ENCODE measurements around the gene KREMEN1.
"Not testable (repeated sequence)": the region's sequence is repeated elsewhere in the genome, so short reads cannot be mapped to it uniquely, and the experiment has no call there.

KREMEN1 gene

DNA sequence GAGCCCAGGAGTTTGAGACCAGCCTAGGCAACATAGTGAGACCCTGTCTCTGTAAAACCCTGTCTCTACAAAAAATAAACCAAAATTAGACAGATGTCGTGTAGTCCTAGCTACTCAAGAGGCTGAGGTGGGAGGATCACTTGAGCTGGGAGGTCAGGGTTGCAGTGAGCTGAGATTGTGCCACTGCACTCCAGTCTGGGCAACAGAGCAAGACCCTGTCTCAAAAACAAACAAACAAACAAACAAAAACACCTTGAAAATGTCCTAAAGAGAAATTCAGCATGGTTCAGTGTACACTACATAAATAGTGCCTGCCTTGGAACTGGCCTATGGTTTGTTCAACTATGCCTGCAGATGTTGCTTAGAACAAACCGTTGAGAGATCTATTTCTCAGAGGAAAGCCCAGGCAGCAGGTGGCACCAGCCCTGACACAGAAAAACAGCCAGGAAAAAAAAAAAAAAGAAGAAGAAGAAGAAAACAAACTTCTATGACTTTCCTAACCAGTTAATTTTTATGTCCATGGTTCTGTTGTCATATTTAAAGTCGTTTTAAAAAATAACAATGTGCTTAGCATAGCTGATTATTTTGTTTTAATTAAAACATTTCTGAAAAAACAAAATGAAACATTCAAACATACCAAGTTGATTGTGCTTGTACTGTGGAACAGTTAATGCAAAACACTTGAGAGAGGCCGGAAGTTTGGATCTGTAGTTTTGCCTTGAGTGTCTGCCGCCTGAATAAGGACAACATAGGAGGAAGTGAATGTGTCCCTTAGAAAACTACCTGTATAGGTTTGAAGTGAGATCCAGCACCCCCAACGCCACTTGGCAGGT lies 5.4 kb downstream of the KREMEN1 start:
- DNase-seq: no peak

DNA sequence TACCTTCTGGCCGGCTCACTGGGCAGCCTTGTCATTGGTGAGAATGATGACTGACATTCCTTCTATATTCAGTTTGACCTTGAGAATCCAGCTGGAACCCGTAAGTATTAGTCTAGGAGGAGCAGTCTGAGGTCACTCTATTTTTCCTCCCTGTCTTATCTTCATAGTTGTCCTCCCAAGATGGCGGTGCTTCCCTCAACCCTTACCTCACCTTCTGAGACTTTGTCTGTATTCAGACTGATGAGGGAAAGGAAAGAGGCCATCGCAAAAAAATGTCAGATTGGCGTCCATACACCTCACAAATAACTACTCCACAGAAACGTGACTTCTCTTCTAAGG lies 6.0 kb downstream of the KREMEN1 start:
- DNase-seq: no peak

DNA sequence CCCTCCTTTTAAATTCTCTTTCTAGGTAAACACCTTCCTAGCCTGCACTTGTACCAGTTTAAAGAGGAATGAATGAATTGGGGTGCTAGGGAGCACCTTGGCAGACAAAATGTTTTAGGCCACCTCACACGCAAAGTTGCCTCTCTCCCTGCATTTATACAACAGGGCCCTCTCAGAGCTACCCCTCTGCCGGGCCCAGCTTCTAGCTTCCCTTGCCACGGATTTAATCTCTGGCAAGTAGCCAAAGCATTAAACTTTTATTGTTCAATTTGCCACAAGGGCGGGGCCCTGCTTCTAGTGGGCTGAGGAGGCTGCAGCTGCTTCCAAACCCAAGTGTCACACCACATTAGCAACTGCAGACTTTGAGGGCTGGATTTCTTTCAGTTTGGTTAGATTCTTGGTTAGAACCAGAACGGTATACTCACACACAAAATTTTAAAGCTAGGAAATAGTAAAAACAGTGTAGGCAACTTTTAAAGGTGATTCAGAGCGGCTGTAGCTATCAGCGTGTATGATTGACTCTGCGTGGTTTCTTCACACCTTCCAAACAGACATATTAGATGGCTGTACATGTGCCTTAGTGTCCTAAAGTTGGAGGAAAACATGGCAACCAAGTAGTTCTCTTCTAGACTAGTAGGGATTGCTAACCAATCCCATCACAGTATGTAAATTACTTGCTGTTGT lies 6.5 kb downstream of the KREMEN1 start:
- DNase-seq: no peak

DNA sequence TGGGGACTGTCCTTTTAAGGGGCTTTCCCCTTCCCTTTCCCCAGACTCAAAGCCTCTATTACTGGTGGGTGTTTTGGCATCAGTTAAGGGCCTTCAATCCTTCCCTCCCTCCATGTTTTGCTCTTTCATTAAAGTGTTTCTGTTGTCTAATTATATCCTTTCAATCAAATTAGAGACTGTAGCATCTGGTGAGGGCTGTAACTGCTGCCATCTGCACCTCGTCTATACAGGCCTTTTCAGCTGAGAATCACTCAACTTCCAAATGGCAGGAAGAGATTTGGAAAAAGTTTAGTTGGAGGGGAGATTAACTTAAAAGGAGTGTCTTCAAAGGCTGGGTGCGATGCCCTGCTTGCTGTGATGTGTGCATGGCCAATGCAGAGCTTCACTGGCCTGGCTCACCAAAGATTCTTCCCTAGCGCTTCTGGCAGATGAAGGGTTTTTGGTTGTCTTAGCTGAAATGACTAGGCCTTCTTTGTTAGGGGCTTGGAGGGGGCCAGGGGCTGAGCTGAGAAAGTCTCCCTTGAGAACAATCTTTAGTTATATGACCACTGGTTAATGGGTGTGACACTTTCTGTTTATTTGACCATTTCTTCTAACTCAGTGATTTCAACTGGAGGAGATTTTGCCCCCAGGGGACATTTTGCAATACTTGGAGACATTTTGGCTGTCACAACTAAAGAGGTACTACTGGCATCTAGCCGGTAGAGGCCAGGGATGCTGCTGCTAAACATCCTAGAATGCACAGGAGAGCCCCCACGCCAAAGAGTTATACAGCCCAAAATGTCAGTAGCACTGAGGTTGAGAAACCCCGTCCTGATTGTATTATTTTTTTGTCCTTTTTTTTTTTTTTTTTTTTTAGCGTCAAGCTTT lies 7.5 kb downstream of the KREMEN1 start:
- DNase-seq: no peak

DNA sequence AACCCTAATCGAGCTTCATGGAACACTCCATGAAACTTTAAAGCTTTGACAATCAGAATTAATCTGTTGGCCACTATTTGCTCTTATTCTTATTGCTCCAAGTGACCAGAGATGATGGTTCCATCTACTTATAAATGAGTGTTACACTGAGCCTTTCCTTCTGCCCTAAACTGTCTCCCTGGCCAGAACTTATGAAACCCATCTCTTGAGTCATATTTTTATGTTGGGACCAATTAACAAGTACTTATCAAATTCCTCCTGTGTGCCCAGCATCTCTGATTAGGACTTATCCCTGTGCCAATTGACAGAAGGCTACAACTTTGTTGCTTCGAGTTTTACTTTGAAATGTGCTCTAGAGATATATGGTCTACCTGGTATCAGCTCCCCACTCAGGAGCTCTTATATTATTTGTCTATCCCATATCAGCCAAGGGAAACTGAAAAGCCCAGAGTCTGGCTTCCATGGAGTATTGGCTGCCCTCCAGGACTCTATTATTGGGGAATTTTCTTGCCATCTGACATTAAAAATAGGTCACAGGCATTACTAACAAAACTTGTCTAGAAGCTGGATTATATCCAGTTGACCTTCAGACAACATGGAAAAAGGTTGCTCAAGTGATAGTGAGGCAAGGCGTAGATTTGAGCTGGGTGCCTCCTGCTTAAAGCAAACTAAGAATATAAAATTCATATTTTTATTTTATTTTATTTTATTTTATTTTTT lies 8.8 kb downstream of the KREMEN1 start:
- DNase-seq: no peak

DNA sequence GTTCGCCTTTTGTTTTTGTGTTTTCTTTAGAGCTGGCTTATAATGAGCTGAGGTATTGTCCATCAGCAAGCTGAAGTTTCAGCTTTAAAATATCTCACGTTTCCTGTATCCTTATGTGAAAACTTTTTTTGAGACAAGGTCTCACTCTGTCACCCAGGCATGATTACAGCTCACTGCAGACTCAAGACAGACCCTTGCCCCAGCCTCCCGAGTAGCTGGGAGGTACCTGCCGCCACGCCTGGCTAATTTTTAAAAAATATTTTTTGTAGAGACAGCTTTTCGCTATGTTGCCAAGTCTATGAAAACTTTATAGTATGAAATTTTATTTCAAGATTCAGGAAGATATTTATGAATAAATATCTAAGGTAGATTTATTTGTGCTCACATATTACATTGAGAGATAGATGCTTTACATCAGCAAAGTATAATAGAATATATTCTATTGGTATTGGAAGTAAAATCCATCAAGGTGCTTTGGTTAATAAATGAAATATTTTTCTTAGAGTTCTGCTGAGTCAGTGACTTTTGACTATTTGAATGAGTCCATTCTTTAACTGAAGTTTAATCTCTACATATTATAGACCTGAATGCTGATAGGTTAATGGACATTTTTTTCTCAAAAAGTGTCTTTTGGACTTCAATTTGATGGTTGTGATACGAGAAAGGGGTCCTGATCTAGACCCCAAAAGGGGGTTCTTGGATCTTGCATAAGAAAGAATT lies 10.2 kb downstream of the KREMEN1 start:
- no peak for DNase-seq

DNA sequence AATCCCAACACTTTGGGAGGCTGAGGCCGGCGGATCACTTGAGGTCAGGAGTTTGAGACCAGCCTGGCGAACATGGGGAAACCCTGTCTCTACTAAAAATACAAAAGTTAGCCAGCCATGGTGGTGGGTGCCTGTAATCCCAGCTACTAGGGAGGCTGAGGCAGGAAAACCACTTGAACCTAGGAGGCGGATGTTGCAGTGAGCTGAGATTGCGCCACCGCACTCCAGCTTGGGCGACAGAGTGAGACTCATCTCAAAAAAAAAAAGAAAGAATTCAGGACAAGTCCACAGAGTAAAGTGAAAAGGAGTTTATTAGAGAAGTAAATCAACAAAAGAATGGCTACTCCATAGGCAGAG lies 10.7 kb downstream of the KREMEN1 start:
- not testable (repeated sequence) for DNase-seq

DNA sequence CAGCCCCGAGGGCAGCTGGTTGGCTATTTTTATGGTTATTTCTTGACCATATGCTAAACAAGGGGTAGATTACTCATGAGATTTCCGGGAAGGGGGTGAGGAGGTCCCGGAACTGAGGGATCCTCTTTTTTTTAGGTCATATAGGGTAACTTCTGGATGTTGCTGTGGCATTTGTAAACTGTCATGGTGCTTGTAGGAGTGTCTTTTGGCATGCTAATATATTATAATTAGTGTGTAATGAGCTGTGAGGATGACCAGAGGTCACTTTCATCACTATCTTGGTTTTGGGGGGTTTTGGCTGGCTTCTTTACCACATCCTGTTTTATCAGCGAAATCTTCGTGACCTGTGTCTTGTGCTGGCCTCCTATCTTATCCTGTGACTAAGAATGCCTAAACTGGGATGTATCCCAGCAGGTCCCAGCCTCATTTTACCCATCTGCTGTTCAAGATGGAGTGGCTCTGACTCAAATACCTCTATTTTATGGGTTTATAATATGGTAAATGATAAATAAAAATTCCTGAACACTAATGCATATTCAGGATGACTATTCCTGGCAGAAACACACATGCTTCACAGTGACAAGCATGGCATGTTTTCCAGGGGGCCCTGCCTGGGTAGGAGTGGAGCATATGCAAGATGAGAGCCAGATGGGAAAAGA lies 11.2 kb downstream of the KREMEN1 start:
- no peak for DNase-seq

DNA sequence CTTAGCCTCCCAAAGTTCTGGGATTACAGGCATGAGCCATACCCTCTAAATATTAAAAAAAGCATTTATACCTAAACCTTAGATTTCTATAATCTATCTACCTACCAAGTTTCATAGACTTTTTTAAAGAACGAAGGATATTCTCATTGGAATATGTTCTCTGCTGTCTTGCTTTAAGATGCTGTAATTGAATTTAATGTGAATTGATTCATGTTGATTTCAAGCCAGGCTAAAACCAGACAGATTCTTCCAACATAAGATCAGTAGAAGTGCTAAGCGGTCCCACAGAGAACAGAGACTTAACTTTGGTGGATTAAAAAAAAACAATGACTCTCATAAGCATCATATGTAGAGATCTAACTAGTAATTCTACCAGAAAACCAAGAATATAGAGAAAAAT lies 14.2 kb downstream of the KREMEN1 start:
- DNase-seq: no peak

DNA sequence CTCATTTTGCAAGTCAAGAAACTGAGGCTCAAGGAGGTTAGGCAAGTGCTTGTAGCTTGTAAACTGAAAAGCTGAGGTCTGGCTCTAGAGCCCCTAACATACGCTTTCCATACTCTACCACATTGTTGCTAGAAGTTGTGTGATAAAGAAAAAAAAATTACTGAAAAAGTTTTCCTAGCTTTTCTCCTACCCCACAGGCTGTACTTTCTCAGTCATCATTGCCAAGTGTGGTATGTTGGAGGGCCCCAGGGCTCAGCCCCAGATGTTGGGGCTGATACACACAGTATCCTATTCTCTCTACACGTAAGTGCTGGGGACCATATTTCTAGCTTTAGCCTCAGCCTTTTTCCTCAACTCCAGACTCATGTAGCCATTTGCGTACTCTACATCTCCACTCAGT lies 16.0 kb downstream of the KREMEN1 start:
- DNase-seq: no peak

DNA sequence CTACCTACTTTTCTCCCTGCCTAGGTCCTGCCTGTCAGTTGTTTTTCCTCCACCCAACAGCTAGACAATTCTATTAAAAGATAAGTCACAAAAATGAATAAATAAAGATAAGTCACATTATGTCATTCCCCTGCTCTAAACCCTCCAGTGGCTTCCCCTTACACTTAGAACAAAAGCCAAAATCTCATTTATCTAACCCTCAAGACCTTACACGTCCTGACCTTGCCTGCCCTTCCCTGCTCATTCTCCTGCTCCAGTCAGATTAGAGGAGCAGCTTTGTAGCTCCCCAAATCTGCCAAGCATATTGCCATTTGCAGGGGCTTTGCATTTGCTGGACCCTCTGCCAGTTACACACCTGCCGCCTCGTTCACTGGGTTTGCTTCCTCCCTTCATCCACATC lies 16.7 kb downstream of the KREMEN1 start:
- no peak for DNase-seq

DNA sequence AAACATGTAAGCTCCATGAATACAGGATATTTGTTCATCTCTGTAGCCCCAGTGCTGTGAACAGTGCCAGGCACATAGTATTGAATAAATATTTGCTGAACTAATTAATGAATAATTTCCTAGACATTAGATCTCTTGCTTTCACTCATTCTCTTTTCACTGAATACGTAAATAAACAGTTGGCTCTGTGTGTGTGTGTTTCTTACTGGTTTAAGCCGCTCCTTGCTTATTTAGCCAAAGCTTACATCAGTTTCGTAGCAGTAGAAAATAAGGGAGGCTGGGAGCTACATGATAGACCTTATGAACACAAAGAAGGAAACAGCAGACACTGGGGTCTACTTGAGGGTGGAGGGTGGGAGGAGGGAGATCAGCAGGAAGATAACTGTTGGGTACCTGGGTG lies 17.2 kb downstream of the KREMEN1 start:
- DNase-seq: no peak

DNA sequence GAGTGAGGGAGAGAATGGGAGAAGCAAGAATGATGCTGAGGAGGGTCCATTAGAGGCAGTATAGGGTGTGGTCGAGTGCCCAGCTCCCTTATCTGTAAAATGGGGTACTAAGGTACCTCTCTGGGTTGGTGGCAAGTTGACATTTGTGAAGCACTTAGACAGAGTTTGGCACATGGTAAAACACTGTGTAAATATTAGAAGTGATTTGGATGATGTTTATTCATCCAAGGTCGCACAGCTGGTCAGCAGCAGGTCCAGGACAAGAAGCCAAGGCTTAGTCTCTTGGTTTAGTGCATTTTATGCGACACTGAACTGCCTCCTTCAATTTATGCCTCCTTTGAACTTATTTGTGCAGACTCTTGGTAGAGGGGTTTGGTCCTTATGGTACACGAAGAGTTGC lies 19.4 kb downstream of the KREMEN1 start:
- DNase-seq: no peak

DNA sequence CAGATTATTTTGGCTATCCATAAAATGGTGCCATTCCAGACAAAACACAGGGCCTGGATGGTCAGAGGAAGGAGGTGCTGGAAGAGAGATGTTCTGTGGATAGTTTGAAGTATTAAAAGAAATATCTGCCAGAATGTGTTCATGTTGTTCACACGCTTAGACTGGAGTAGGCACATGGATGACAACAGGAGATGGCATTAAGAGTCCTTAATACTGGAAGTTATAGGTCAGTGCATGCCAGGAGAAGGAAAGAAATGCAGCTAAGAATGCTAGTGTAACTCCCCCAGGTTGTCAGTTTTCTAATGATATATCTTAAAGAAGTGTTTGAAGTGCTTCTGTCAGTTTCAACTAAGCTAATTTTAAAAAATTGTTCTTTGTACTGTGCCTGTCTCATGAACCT lies 20.2 kb downstream of the KREMEN1 start:
- DNase-seq: no peak

DNA sequence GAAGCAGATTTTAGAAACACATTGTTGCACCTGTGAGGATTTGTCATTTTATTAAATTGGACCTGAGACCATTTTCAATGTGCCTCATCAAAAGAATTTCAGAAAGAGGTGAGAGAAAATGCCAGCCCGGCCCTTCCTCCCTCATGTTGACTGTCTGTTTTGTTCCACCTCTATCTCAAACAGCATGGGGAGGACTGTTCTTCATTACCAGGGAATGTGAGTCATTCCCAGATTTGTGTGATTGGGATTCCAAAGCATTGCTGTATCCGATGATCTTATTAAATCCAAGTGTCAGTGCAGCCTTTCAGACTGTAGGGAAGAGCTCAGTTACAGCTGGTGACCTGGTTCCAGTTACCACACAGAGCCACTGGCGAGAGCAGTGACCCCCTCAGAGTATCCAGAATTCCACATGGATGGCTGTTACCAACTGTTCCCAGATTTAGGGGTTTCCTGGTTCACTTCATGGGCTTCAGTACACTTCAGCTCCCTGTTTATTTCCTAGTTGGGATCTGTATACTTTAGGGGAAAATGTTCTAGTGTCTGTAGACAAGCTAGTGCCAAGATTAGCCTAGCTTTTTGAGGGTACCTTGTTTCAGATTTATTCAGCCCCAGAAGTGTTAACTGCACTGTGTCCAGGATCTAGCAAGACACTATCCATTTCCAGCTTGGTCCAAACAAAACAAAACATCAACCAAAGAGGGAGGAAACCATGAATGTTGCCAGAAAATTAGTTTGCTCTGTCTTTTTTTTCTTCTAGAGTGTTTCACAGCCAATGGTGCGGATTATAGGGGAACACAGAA lies 20.9 kb downstream of the KREMEN1 start:
- peak in 1 of 58 donors; percentile 4 for DNase-seq

DNA sequence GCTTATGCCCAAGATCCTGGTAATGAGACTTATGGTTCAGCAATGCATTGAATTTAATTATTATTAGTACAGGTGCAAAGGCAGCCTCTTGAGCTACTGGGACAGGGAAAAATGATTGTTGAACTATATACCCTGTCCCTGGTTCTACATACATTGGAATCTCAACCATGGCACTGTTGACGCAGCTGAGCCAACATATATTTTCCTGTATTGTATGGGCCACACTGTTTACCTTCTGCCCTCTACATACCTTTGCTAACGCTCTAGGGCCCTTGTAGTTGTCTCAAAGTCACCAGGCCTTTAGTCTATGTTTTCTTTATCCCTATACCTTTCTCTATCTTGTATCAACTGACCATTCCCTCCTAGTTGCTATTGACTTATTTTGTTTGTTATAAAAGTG lies 22.6 kb downstream of the KREMEN1 start:
- DNase-seq: no peak

DNA sequence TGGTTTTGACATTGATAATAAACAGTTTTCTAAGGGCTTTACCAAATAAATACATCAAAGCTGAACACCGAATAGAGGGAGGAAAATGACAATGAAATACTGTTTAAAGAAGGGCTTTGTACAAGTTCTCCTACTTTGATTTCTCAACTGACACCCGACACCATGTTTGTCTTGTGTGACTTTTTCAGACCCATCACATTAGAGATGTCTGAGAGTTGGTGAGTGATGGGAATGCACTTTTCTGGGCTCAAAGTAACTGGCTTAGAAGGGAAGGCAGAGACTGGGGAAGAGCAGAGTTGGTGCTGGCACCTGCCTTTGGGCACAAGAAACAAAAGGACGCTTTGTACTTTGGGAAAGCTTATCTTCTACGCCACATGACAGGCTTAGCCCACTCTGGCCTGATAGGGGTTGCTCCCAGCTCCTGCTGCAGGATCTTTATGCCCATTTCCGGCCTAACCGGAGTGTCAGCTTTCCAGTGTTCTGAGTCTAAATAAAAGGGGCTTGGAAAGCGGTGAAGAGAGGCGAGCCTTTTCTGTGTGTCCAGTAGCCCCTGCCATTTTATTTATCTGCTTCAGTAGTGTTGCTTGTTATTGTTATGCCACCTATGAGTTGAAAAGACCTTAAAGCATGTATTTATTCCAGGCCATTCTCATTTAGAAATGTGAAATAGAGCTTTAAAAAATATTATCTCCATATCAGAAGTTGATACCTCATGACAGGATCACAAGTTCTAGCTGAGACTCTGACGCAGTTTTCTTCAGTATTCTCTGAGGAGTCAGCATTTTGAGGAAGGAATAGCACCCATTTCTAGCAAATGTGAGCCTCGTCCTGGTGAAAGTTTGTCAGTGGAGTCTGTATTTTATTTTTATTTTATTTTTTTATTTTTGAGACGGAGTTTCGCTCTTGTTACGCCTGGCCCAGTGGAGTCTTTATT lies 24.2 kb downstream of the KREMEN1 start:
- peak in 9 of 58 donors; percentile 7 to 32 (median 20) for DNase-seq

DNA sequence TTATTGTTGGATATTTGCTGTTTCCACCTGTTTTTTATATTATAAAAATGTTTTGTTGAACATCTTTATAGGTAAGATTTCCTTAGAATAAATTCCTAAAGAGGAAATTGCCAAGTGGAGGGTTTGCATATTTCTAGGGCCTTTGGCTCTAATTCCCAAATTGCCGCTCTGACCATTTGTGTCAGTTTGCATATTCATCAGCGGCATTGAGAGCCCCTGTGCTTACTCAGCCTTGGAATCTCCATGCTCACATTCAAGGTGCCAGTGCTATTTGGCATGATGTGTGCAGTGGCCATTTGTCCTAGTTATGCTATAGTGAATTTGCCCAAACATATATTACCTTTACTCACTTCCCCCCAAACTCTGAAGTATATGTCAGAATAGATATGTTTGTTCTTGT lies 25.5 kb downstream of the KREMEN1 start:
- no peak for DNase-seq

All from anterior cingulate cortex (tissue), 58 donors.